Osteocyte (in vitro differentiated cells): ENCODE results near the gene VSIG2. TPM values are rescaled to one million over a fixed set of nuclear protein-coding genes. Genes with fewer than 3 reads are reported as not detected.
A peak's percentile ranks its signal among the peaks of the same experiment; 100 is the strongest.

Source experiments
- DNase-seq: peaks from one replicate; pipeline ENCODE4 v3.0.0; 2021; ENCODE audit warnings: mixed read lengths; ENCODE audit not compliant: unreplicated experiment; ENCODE audit errors: extremely low spot score
- H3K27ac Mint-ChIP-seq: one replicate; pipeline ENCODE4 v1.8.0; 2021; ENCODE audit warnings: mild to moderate bottlenecking, mixed read lengths; ENCODE audit not compliant: unreplicated experiment
- H3K27me3 Mint-ChIP-seq: one replicate; pipeline ENCODE4 v1.8.0; 2021; ENCODE audit warnings: mixed read lengths; ENCODE audit not compliant: unreplicated experiment
- H3K36me3 Mint-ChIP-seq: one replicate; pipeline ENCODE4 v1.8.0; 2021; ENCODE audit warnings: mixed read lengths; ENCODE audit not compliant: unreplicated experiment
- H3K4me1 Mint-ChIP-seq: one replicate; pipeline ENCODE4 v1.8.0; 2021; ENCODE audit warnings: mixed read lengths; ENCODE audit not compliant: unreplicated experiment
- H3K4me3 Mint-ChIP-seq: one replicate; pipeline ENCODE4 v1.8.0; 2021; ENCODE audit warnings: mild to moderate bottlenecking, moderate library complexity, mixed read lengths; ENCODE audit not compliant: unreplicated experiment
- H3K9me3 Mint-ChIP-seq: one replicate; pipeline ENCODE4 v1.8.0; 2021; ENCODE audit warnings: mixed read lengths; ENCODE audit not compliant: unreplicated experiment
- total RNA-seq: library from RNA; stranded (reverse); gene quantifications from 2 replicates; pipeline ENCODE4 v1.2.1, GENCODE V29; 2021
- TF ChIP-seq, protein P1 (sequence below): fragments of 200-600 bp; sonication (generic); IDR thresholded peaks from 2 replicates; pipeline ENCODE4 v1.5.0; 2021; ENCODE audit warnings: antibody characterized with exemption, mild to moderate bottlenecking, moderate library complexity

The VSIG2 gene
- total RNA-seq, 1 donor from 2014 or later, result 0.30 TPM

DNA sequence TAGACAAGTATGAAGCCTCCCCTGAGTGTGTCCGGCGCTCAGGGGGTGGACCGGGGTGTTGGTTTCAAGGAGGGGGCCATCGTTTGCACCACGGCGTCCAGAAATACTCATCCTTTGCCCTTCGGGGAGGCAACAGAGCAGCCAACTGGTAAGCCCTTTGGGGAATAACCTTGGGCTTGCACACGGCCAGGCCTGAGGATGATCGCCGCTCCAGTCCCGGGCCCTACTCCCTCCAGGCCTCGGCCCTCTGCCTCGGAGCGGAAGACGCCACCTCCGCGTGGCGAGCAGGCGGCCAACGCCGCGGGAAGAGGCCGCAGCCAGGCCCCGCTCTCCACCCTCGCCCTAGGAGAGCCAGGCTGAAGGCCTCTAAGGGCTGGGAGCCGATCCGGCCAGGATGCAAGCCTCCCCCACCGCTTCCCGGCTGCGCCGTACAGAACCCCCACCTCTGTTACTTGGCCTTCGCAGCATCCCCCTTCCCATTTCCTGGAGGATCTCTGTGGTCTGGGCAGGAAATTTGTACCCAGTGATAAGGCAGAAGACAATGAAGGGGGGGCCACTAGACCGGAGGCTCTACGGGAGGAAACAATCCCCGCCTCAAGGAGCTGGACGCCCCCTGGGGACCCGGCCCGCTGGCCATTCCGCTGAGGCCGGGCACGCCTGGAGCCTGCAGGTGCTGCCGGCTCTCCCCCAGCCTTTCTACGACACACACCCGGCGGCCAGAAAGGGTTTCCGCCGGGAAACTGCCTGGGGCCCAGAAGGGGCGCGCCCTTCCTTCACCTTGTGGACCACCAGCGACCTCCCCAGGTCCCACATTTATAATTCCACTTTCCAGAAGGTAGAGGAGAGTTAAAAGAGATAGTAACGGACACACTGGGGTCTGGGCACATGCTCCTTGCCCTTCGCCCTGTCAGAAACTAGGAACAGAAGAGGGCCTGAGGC lies 7.5 kb upstream of the VSIG2 start:
- peak overlapping the region; percentile 4 for H3K4me3 Mint-ChIP-seq
- peak; percentile 80 for DNase-seq
- peaks cover 36% of the 10 kb centered on the region for H3K27me3 Mint-ChIP-seq
- H3K9me3 Mint-ChIP-seq, result no peaks in the 10 kb centered on the region
- H3K36me3 Mint-ChIP-seq, result no peaks in the 10 kb centered on the region
- no peak overlapping the region for H3K27ac Mint-ChIP-seq
- H3K4me1 Mint-ChIP-seq, result peaks cover 30% of the 10 kb centered on the region
- TF ChIP-seq, protein P1, sequence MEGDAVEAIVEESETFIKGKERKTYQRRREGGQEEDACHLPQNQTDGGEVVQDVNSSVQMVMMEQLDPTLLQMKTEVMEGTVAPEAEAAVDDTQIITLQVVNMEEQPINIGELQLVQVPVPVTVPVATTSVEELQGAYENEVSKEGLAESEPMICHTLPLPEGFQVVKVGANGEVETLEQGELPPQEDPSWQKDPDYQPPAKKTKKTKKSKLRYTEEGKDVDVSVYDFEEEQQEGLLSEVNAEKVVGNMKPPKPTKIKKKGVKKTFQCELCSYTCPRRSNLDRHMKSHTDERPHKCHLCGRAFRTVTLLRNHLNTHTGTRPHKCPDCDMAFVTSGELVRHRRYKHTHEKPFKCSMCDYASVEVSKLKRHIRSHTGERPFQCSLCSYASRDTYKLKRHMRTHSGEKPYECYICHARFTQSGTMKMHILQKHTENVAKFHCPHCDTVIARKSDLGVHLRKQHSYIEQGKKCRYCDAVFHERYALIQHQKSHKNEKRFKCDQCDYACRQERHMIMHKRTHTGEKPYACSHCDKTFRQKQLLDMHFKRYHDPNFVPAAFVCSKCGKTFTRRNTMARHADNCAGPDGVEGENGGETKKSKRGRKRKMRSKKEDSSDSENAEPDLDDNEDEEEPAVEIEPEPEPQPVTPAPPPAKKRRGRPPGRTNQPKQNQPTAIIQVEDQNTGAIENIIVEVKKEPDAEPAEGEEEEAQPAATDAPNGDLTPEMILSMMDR, result no peak

DNA sequence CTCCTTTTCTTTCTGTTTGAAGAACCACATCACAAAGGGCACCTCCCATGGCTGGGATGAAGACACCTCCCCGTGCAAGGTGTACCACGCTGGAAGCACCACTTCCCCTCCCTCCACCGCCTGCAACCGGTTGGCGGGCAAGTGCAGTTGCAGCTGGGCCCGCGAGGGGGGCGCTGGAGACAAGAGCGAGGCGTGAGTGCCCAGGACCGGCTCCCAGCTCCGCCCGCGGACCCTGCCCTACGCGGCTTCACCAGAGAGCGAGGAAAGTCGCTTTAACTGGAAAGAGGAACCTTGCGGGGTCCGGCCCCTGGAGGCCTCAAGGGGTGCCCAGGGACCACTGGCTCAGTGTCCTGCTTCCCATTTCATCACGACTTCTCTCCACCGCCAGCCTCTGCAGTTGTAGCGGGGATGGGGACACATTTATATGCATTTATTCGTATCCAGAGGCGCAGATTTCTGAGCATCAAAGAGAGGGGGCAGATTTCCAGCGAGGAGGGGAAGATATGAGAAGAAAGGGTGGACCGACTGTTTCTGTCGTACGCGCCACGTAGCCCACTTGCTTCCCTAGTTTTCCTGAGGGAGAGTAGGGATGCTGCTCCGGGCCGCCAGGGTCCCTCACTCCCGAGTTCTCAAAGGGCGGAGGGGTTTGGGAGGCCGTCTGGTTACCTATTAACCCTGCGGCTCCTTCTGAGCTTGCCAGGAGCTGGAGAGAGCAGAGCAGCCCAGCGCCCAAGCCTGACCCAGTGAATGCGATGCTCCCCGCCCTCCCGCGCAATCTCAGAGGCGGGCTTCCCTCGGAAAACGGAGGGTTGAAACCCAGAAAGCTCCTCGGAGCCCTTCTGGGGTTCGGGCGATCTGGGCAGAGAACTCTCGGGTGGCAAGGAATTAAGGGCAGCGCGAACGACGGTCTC lies 6.6 kb upstream of the VSIG2 start:
- TF ChIP-seq, protein P1, result peak; percentile 65
- Mint-ChIP-seq H3K4me1 (peaks cover 29% of the 10 kb centered on the region), H3K4me3 (peak overlapping the region; percentile 58), H3K36me3 (no peaks in the 10 kb centered on the region), H3K9me3 (no peaks in the 10 kb centered on the region), H3K27me3 (peaks cover 36% of the 10 kb centered on the region), H3K27ac (no peak overlapping the region)
- DNase-seq, result peak; percentile 87

DNA sequence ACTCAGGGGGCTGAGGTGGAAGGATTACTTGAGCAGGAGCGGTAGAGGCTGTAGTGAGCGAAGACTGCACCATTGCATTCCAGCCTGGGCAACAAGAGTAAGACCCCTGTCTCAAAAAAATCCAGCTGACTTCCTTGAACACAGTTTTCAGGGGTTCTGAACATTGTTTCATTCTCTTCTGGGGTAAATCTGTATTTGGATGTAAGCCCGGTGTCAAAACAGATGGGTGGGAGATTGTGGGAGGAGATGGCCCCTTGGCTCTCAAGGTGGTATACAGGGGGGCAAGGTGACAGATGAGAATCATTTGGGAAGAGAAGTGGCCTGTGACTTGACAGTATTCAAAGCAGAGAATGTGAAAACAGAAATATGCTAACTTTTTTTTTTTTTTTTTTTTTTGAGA lies 5.3 kb upstream of the VSIG2 start:
- Mint-ChIP-seq H3K36me3 (no peaks in the 10 kb centered on the region), H3K4me3 (no peak overlapping the region), H3K9me3 (no peaks in the 10 kb centered on the region), H3K27ac (no peak overlapping the region), H3K27me3 (peaks cover 34% of the 10 kb centered on the region), H3K4me1 (peaks cover 20% of the 10 kb centered on the region)
- no peak for DNase-seq
- TF ChIP-seq, protein P1, result no peak

DNA sequence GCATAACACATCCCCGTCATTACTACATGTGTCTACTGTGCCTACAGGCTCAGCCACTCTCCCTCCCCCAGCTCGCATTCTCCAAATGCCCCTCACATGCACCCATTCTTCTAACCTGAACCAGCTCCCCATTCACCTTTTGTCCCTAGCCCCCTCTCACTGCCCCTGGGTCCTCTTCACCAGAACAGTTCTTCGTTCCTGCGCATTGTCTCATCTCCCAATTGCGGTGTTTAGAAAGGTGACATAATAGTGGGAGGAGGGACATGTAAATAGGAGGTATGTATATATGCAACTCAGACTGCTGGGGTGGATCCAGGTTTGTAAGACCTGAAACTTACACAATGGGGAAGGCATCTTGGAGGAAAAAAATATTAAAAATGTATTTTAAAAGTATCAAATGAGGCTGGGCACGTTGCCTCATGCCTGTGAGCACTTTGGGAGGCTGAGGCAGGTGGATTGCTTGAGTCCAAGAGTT lies 4.7 kb upstream of the VSIG2 start:
- no peak overlapping the region for H3K4me3 Mint-ChIP-seq
- no peak overlapping the region for H3K27ac Mint-ChIP-seq
- H3K27me3 Mint-ChIP-seq, result peaks cover 34% of the 10 kb centered on the region
- DNase-seq, result no peak
- H3K9me3 Mint-ChIP-seq, result no peaks in the 10 kb centered on the region
- H3K36me3 Mint-ChIP-seq, result no peaks in the 10 kb centered on the region
- TF ChIP-seq, protein P1, result no peak
- peaks cover 19% of the 10 kb centered on the region for H3K4me1 Mint-ChIP-seq
